DND-41 (cell line): ENCODE data around the gene ANTKMT.
"Not testable (repeated sequence)": the region's sequence is repeated elsewhere in the genome, so short reads cannot be mapped to it uniquely, and the experiment has no call there.

Experiments
- ATAC-seq: fragments of 200-7000 bp; cut with Tn5 transposase; 3 replicates; pipeline ENCODE4 v1.9.1; 2021; ENCODE audit warnings: low read depth; ENCODE audit not compliant: insufficient read depth
- DNase-seq: peaks from one replicate; pipeline ENCODE4 v3.0.0-alpha.2; 2020
- H2AFZ ChIP-seq: 2 replicates; pipeline ENCODE4 v1.6.0; 2012; ENCODE audit warnings: low read depth, low read length
- H3K27ac ChIP-seq: 2 replicates; pipeline ENCODE4 v1.5.1; 2012; ENCODE audit warnings: low read length, inconsistent platforms
- H3K27me3 ChIP-seq: fragments of 200-600 bp; sonication (generic); 2 replicates; pipeline ENCODE4 v1.6.0; 2012; ENCODE audit warnings: low read length, mild to moderate bottlenecking, inconsistent platforms; ENCODE audit not compliant: insufficient read depth, poor library complexity
- H3K36me3 ChIP-seq: 2 replicates; pipeline ENCODE4 v1.5.1; 2012; ENCODE audit warnings: low read length, inconsistent platforms; ENCODE audit not compliant: insufficient read depth
- H3K4me1 ChIP-seq: 2 replicates; pipeline ENCODE4 v1.5.1; 2012; ENCODE audit warnings: mild to moderate bottlenecking, low read length; ENCODE audit not compliant: insufficient read depth
- H3K4me2 ChIP-seq: 2 replicates; pipeline ENCODE4 v1.6.0; 2012; ENCODE audit warnings: mild to moderate bottlenecking, moderate library complexity, low read length, inconsistent platforms; ENCODE audit not compliant: insufficient read depth
- H3K4me3 ChIP-seq, 2 experiments: fragments of 200-600 bp in 1 of 2; shearing (Covaris generic) in 1 of 2; 2 replicates each; pipeline ENCODE4 v1.5.1; 2012 to 2016; ENCODE audit warnings: inconsistent platforms in 2 of 2, low read length in 2 of 2, mild to moderate bottlenecking in 2 of 2, low read depth in 1 of 2, moderate library complexity in 1 of 2
- H3K79me2 ChIP-seq: 2 replicates; pipeline ENCODE4 v1.6.0; 2012; ENCODE audit warnings: low read length, inconsistent platforms; ENCODE audit not compliant: insufficient read depth
- H3K9ac ChIP-seq: 2 replicates; pipeline ENCODE4 v1.6.0; 2012; ENCODE audit warnings: low read depth, mild to moderate bottlenecking, inconsistent platforms, low read length, moderate library complexity
- H3K9me3 ChIP-seq: 2 replicates; pipeline ENCODE4 v1.5.1; 2012; ENCODE audit warnings: low read length, moderate library complexity, mild to moderate bottlenecking, inconsistent platforms; ENCODE audit not compliant: insufficient read depth, severe bottlenecking
- H4K20me1 ChIP-seq: 2 replicates; pipeline ENCODE4 v1.6.0; 2012; ENCODE audit warnings: low read length; ENCODE audit not compliant: insufficient read depth
- CTCF ChIP-seq: IDR thresholded peaks from 2 replicates; pipeline ENCODE4 v1.5.1; 2012; ENCODE audit warnings: borderline replicate concordance, low read length, moderate library complexity, mild to moderate bottlenecking; ENCODE audit not compliant: poor library complexity, severe bottlenecking; ENCODE audit errors: extremely low read depth
- EZH2 ChIP-seq: IDR thresholded peaks from 3 replicates; pipeline ENCODE4 v1.6.1; 2012; ENCODE audit warnings: borderline replicate concordance, low read depth, mild to moderate bottlenecking, moderate library complexity, low read length, inconsistent platforms; ENCODE audit not compliant: severe bottlenecking

The ANTKMT gene

GRCh38 chr16:712740-713250 lies 8.2 kb upstream of the ANTKMT start:
- H2AFZ ChIP-seq, H3K4me3 ChIP-seq, H3K9me3 ChIP-seq, H3K27ac ChIP-seq, H3K27me3 ChIP-seq, H3K36me3 ChIP-seq, H3K9ac ChIP-seq, ATAC-seq, H3K4me2 ChIP-seq: not testable (repeated sequence)
- peak; percentile 52 for TF ChIP-seq CTCF
- Histone ChIP-seq H3K79me2 (peaks cover 18% of the 10 kb centered on the region), H3K4me1 (peaks cover 37% of the 10 kb centered on the region), H4K20me1 (peaks cover 30% of the 10 kb centered on the region)
- peak; percentile 69 for DNase-seq

GRCh38 chr16:714079-714478 lies 6.9 kb upstream of the ANTKMT start:
- Histone ChIP-seq H3K27ac (no peak overlapping the region), H3K27me3 (no peaks in the 10 kb centered on the region), H3K9ac (peak overlapping the region; percentile 57), H4K20me1 (peaks cover 37% of the 10 kb centered on the region), H2AFZ (peak overlapping the region; percentile 71; the same call in 1 of the 2 replicates), H3K9me3 (no peaks in the 10 kb centered on the region), H3K4me1 (peaks cover 50% of the 10 kb centered on the region), H3K4me2 (peak overlapping the region; percentile 68), H3K4me3 (peak overlapping the region in 1 of 2 experiments; percentile 75; a peak in 2 of 4 replicates), H3K79me2 (peaks cover 18% of the 10 kb centered on the region), H3K36me3 (peaks cover 12% of the 10 kb centered on the region; the same call in 1 of the 2 replicates)
- ATAC-seq (no peak), DNase-seq (no peak)
- TF ChIP-seq EZH2 = no peak
- TF ChIP-seq CTCF = no peak

GRCh38 chr16:714558-715476 lies 6.1 kb upstream of the ANTKMT start, which contains the start of gene METRN:
Gene METRN, plus strand, starts transcription at chr16:715118. Its CDS starts 172 bp downstream, at chr16:715290.
- peak within 1 kb of the TSS; percentile 68 for H3K4me2 ChIP-seq
- H4K20me1 ChIP-seq = peaks cover 42% of the 10 kb centered on the region
- peak within 1 kb of the TSS; percentile 67 to 75; a peak in 3 of 4 replicates for H3K4me3 ChIP-seq
- H3K79me2 ChIP-seq = peaks cover 18% of the 10 kb centered on the region
- no peak for TF ChIP-seq CTCF
- no peak for TF ChIP-seq EZH2
- peak within 1 kb of the TSS; percentile 71 for H2AFZ ChIP-seq
- H3K27me3 ChIP-seq = no peaks in the 10 kb centered on the region
- H3K9me3 ChIP-seq = no peaks in the 10 kb centered on the region
- H3K27ac ChIP-seq = peak within 1 kb of the TSS; percentile 52
- H3K36me3 ChIP-seq = peaks cover 12% of the 10 kb centered on the region; the same call in 1 of the 2 replicates
- peak within 1 kb of the TSS; percentile 74 for H3K9ac ChIP-seq
- H3K4me1 ChIP-seq = peaks cover 57% of the 10 kb centered on the region
- ATAC-seq (peak; percentile 91), DNase-seq (peak; percentile 93)
